H9 (cell line): ENCODE results near the gene TMEM185B. TPM values are rescaled to one million over a fixed set of nuclear protein-coding genes. Genes with fewer than 3 reads are reported as not detected.

ENCODE experiments used
- DNase-seq: peaks from one replicate; pipeline ENCODE4 v3.0.0-alpha.2; 2017
- H2AFZ ChIP-seq: one replicate; pipeline ENCODE4 v1.6.1; 2013; ENCODE audit warnings: mild to moderate bottlenecking, low read length, control low read depth, moderate library complexity
- H2AK5ac ChIP-seq: 2 replicates; pipeline ENCODE4 v1.6.1; 2013; ENCODE audit warnings: low read length, control low read depth, mixed read lengths; ENCODE audit not compliant: insufficient read length
- H2BK120ac ChIP-seq: one replicate; pipeline ENCODE4 v1.6.1; 2013; ENCODE audit warnings: low read depth, mild to moderate bottlenecking, low read length, control low read depth, inconsistent platforms; ENCODE audit not compliant: poor library complexity, severe bottlenecking
- H2BK12ac ChIP-seq: 2 replicates; pipeline ENCODE4 v1.6.1; 2013; ENCODE audit warnings: low read length, control low read depth, mixed read lengths, low read depth; ENCODE audit not compliant: insufficient read length
- H2BK15ac ChIP-seq: 2 replicates; pipeline ENCODE4 v1.6.1; 2013; ENCODE audit warnings: low read depth, low read length, control low read depth
- H2BK20ac ChIP-seq: one replicate; pipeline ENCODE4 v1.6.1; 2013; ENCODE audit warnings: low read depth, mild to moderate bottlenecking, low read length, control low read depth, inconsistent platforms; ENCODE audit not compliant: poor library complexity, severe bottlenecking
- H2BK5ac ChIP-seq: 2 replicates; pipeline ENCODE4 v1.6.1; 2013; ENCODE audit warnings: low read length, control low read depth, mixed read lengths; ENCODE audit not compliant: insufficient read length
- H3K14ac ChIP-seq: 2 replicates; pipeline ENCODE4 v1.6.1; 2013; ENCODE audit warnings: low read length, control low read depth; ENCODE audit not compliant: insufficient read depth
- H3K18ac ChIP-seq: 2 replicates; pipeline ENCODE4 v1.6.1; 2013; ENCODE audit warnings: low read depth, mild to moderate bottlenecking, mixed read lengths, low read length, control low read depth; ENCODE audit not compliant: insufficient read length
- H3K23ac ChIP-seq: 2 replicates; pipeline ENCODE4 v1.6.1; 2013; ENCODE audit warnings: low read length, control low read depth, mixed read lengths, low read depth; ENCODE audit not compliant: insufficient read length
- H3K23me2 ChIP-seq: 2 replicates; pipeline ENCODE4 v1.6.1; 2013; ENCODE audit warnings: low read depth, mild to moderate bottlenecking, mixed read lengths, low read length, control low read depth; ENCODE audit not compliant: insufficient read length, poor library complexity, severe bottlenecking
- H3K27ac ChIP-seq: 2 replicates; pipeline ENCODE4 v1.5.1; 2013; ENCODE audit warnings: low read length, control low read depth, mixed read lengths, low read depth; ENCODE audit not compliant: insufficient read length
- H3K27me3 ChIP-seq: 2 replicates; pipeline ENCODE4 v1.6.1; 2013; ENCODE audit warnings: low read length, control low read depth, inconsistent platforms; ENCODE audit not compliant: insufficient read depth
- H3K4ac ChIP-seq: 2 replicates; pipeline ENCODE4 v1.6.1; 2013; ENCODE audit warnings: low read depth, mild to moderate bottlenecking, control low read depth, inconsistent platforms, low read length, moderate library complexity
- H3K4me1 ChIP-seq: 2 replicates; pipeline ENCODE4 v1.6.1; 2013; ENCODE audit warnings: low read length, control low read depth, inconsistent platforms; ENCODE audit not compliant: insufficient read depth
- H3K4me2 ChIP-seq: 2 replicates; pipeline ENCODE4 v1.6.1; 2013; ENCODE audit warnings: low read length, control low read depth, mixed read lengths; ENCODE audit not compliant: insufficient read length, insufficient read depth
- H3K56ac ChIP-seq: 2 replicates; pipeline ENCODE4 v1.6.1; 2013; ENCODE audit warnings: low read depth, mild to moderate bottlenecking, mixed read lengths, low read length, control low read depth; ENCODE audit not compliant: insufficient read length
- H3K79me1 ChIP-seq: 2 replicates; pipeline ENCODE4 v1.6.1; 2013; ENCODE audit warnings: low read depth, mild to moderate bottlenecking, moderate library complexity, low read length, control low read depth, inconsistent platforms; ENCODE audit not compliant: insufficient read depth, poor library complexity, severe bottlenecking
- H3K79me2 ChIP-seq: 2 replicates; pipeline ENCODE4 v1.6.1; 2013; ENCODE audit warnings: low read length, control low read depth, inconsistent platforms; ENCODE audit not compliant: insufficient read depth
- H3K9ac ChIP-seq: 2 replicates; pipeline ENCODE4 v1.6.1; 2013; ENCODE audit warnings: low read length, control low read depth, mixed read lengths; ENCODE audit not compliant: insufficient read length; ENCODE audit errors: extremely low read depth
- H3K9me3 ChIP-seq: one replicate; pipeline ENCODE4 v1.6.1; 2013; ENCODE audit warnings: low read depth, low read length, inconsistent platforms; ENCODE audit not compliant: control insufficient read depth
- H3T11ph ChIP-seq: one replicate; pipeline ENCODE4 v1.6.1; 2013; ENCODE audit warnings: mild to moderate bottlenecking, low read length, control low read depth, inconsistent platforms
- H4K20me1 ChIP-seq: one replicate; pipeline ENCODE4 v1.6.1; 2013; ENCODE audit not compliant: control insufficient read depth, insufficient read length, insufficient read depth
- H4K5ac ChIP-seq: 2 replicates; pipeline ENCODE4 v1.6.1; 2013; ENCODE audit warnings: low read depth, mild to moderate bottlenecking, mixed read lengths, low read length, control low read depth; ENCODE audit not compliant: insufficient read length
- H4K8ac ChIP-seq: replicated peaks from 2 replicates; pipeline ENCODE4 v1.6.1; 2013; ENCODE audit warnings: low read length, control low read depth, mixed read lengths, low read depth; ENCODE audit not compliant: insufficient read length
- H4K91ac ChIP-seq: 2 replicates; pipeline ENCODE4 v1.6.1; 2013; ENCODE audit warnings: low read depth, mild to moderate bottlenecking, moderate library complexity, mixed read lengths, low read length, control low read depth; ENCODE audit not compliant: insufficient read length
- H3K27ac Mint-ChIP-seq, 3 experiments: 2 replicates in 2 of 3; 3 replicates in 1 of 3; pipeline ENCODE4 v1.8.0; 2020 to 2021; ENCODE audit warnings: mixed read lengths in 3 of 3, mild to moderate bottlenecking in 1 of 3, moderate library complexity in 1 of 3
- H3K27me3 Mint-ChIP-seq: 2 replicates; pipeline ENCODE4 v1.8.0; 2021; ENCODE audit warnings: low read depth, mild to moderate bottlenecking, moderate library complexity, mixed read lengths
- H3K36me3 Mint-ChIP-seq, 3 experiments: 2 replicates in 2 of 3; 3 replicates in 1 of 3; pipeline ENCODE4 v1.8.0; 2020 to 2021; ENCODE audit warnings: low read depth in 3 of 3, mixed read lengths in 3 of 3; ENCODE audit not compliant: insufficient read depth in 1 of 3
- H3K4me1 Mint-ChIP-seq, 2 experiments: 2 replicates each; pipeline ENCODE4 v1.8.0; 2020; ENCODE audit warnings: mixed read lengths in 2 of 2
- H3K4me3 Mint-ChIP-seq, 2 experiments: 2 replicates in 1 of 2; 3 replicates in 1 of 2; pipeline ENCODE4 v1.8.0; 2020 to 2021; ENCODE audit warnings: mild to moderate bottlenecking in 2 of 2, mixed read lengths in 2 of 2, moderate library complexity in 1 of 2
- H3K9me3 Mint-ChIP-seq, 2 experiments: 2 replicates in 1 of 2; 3 replicates in 1 of 2; pipeline ENCODE4 v1.8.0; 2020; ENCODE audit warnings: mild to moderate bottlenecking in 2 of 2, mixed read lengths in 2 of 2, moderate library complexity in 1 of 2
- WGBS: extraction: QIAGEN DNeasy Blood & Tissue Kit; methylation state at CpG from one replicate; pipeline ENCODE4 v1.1.7; 2013; ENCODE audit warnings: missing lambda C conversion rate, low lambda C conversion rate, mixed read lengths; ENCODE audit not compliant: insufficient read length; ENCODE audit errors: extremely low coverage; 5-methylcytosine and 5-hydroxymethylcytosine counted together
- total RNA-seq: library from RNA; stranded (reverse); gene quantifications from 2 replicates; pipeline ENCODE4 v1.2.1, GENCODE V29; 2021
- TF ChIP-seq, protein P1 (sequence below): fragments of 200-600 bp; sonication (generic); conservative IDR thresholded peaks from 3 replicates; pipeline ENCODE4 v1.8.0; 2021; ENCODE audit warnings: antibody characterized with exemption, mild to moderate bottlenecking

The TMEM185B gene
- total RNA-seq, 1 experiment from 2014 or later = 29.0 TPM

DNA sequence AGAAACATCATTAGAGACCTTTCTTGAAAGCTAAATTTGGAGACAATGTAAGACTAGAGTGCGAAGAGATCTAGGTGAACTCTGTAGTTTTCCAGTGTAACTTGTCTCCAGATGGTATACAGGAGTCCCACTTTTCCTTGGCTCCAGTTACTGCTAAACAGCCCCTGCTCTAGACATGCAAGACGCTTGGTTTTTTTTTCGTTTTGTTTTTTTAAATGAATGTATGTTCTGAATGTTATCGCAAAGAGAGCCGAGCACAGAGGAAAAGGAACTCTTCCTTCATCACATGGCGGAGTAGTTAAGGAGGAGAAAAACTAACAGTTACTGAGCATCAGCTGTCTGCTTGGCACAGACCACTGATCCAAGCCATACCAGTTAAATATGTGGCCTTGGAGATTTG lies 31.9 kb upstream of the TMEM185B start:
- no peak overlapping the region for H3K27ac Mint-ChIP-seq
- H2BK12ac ChIP-seq = no peak overlapping the region
- peaks cover 31% of the 10 kb centered on the region in 2 experiments for H3K4me1 Mint-ChIP-seq
- TF ChIP-seq, protein P1, sequence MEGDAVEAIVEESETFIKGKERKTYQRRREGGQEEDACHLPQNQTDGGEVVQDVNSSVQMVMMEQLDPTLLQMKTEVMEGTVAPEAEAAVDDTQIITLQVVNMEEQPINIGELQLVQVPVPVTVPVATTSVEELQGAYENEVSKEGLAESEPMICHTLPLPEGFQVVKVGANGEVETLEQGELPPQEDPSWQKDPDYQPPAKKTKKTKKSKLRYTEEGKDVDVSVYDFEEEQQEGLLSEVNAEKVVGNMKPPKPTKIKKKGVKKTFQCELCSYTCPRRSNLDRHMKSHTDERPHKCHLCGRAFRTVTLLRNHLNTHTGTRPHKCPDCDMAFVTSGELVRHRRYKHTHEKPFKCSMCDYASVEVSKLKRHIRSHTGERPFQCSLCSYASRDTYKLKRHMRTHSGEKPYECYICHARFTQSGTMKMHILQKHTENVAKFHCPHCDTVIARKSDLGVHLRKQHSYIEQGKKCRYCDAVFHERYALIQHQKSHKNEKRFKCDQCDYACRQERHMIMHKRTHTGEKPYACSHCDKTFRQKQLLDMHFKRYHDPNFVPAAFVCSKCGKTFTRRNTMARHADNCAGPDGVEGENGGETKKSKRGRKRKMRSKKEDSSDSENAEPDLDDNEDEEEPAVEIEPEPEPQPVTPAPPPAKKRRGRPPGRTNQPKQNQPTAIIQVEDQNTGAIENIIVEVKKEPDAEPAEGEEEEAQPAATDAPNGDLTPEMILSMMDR = no peak
- H3K36me3 Mint-ChIP-seq = peaks cover 3 to 15% (median 9%) of the 10 kb centered on the region in 3 experiments
- no peak for DNase-seq
- H4K5ac ChIP-seq = no peak overlapping the region
- H4K20me1 ChIP-seq = no peaks in the 10 kb centered on the region
- H2AFZ ChIP-seq = no peak overlapping the region
- no peaks in the 10 kb centered on the region for H3K79me1 ChIP-seq
- no peaks in the 10 kb centered on the region for H3K4me1 ChIP-seq
- H3K9ac ChIP-seq = no peak overlapping the region
- H3T11ph ChIP-seq = no peak overlapping the region
- no peak overlapping the region for H3K27ac ChIP-seq
- H3K4me3 Mint-ChIP-seq = 0 out of 5 replicates have a peak overlapping the region, but pooled peaks of 1 of the 2 experiments have one; percentile 2
- no peak overlapping the region for H2BK15ac ChIP-seq
- no peak overlapping the region for H3K23ac ChIP-seq
- no peak overlapping the region for H3K18ac ChIP-seq
- peaks cover 6 to 7% of the 10 kb centered on the region in 2 experiments for H3K9me3 Mint-ChIP-seq
- no CpG with 5 or more reads among the region's 6 CpGs for WGBS
- H3K23me2 ChIP-seq = peaks cover 12% of the 10 kb centered on the region
- H3K4me2 ChIP-seq = no peak overlapping the region
- H3K9me3 ChIP-seq = no peaks in the 10 kb centered on the region
- H3K27me3 Mint-ChIP-seq = peaks cover 38% of the 10 kb centered on the region
- H3K4ac ChIP-seq = no peak overlapping the region
- H3K27me3 ChIP-seq = peaks cover 17% of the 10 kb centered on the region; the same call in 1 of the 2 replicates
- no peak overlapping the region for H3K14ac ChIP-seq
- H2AK5ac ChIP-seq = no peak overlapping the region
- no peaks in the 10 kb centered on the region for H3K79me2 ChIP-seq
- H4K91ac ChIP-seq = no peak overlapping the region
- no peak overlapping the region for H3K56ac ChIP-seq
- H2BK120ac ChIP-seq = no peak overlapping the region
- no peak overlapping the region for H2BK20ac ChIP-seq
- H4K8ac ChIP-seq = no peak overlapping the region
- no peak overlapping the region for H2BK5ac ChIP-seq
